ENCODE data around the gene CCSAP.

The CCSAP gene

DNA sequence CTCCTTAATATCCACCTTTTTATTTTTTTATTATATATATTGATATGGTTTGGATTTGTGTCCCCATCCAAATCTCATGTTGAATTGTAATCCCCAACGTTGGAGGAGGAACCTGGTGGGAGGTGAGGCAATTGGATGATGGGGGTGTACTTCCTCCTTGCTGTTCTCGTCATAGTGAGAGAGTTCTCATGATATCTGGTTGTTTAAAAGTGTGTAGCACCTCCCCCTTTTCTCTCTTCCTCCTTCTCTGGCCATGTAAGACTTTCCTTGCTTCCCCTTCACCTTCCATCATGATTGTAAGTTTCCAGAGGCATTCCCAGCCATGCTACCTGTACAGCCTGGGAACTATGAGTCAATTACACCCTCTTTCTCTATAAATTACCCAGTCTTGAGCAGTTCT is 22.7 kb upstream of the CCSAP start:
- in situ Hi-C loops (cut with HindIII; ENCODE audit: low sequenced_read_pairs) = no loop called here

DNA sequence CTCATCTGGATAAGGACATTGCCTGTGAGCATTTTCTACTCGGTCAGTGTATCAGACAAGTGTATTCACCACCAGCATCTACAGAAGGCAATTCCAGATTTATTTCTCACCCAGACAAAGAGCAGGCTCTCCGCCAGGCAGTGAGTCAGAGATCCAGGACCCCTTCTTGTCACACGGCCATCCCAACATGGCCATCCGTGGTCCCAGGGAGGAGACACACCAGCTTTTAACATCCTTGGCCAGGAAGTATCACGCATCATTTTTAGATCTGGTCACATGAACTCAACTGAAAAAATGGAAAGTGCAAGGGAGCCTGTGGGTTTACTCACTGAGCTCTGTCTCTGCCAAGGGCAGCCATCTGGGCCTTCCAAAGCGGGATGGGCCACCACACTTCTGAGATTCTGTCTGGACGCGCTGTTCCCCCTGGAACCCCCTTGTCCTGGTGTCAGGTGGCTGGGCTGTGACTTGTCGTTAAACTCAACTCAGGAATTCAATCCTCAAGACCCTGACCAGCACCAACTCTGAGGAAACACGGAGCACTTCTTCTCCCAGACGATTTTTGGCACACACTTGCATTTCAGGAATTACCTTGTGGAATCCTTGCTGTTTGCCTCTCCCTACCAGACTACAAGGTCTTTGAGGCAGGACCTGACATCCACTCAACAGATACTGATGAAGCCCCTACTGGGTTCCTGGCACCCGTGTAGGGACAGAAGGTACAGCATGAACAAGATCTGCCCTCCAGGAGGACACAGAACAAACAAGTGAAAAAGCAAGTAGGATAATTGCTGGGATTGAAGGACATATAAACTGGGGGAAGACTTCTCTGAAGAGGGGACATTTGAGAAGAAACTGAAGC is 21.6 kb upstream of the CCSAP start:
- in situ Hi-C loops (cut with HindIII; ENCODE audit: low sequenced_read_pairs) = no loop called here

DNA sequence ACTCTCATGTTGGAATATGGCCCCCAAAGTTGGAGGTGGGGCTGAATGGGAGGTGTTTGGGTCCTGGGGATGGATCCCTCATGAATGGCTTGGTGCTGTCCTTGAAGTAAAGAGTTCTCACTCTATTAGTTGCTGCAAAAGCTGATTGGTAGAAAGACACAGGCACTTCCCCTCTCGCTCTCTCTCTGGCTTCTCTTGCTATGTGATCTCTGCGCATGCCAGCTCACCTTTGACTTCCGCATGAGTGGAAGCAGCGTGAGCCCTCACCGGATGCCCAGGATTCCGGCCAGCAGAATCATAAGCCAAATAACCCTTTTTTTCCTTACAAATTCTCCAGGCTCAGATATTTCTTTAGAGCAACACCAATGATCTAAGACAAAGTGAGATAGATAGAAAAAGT is 20.9 kb upstream of the CCSAP start:
- in situ Hi-C loops (cut with HindIII; ENCODE audit: low sequenced_read_pairs) = no loop called here

DNA sequence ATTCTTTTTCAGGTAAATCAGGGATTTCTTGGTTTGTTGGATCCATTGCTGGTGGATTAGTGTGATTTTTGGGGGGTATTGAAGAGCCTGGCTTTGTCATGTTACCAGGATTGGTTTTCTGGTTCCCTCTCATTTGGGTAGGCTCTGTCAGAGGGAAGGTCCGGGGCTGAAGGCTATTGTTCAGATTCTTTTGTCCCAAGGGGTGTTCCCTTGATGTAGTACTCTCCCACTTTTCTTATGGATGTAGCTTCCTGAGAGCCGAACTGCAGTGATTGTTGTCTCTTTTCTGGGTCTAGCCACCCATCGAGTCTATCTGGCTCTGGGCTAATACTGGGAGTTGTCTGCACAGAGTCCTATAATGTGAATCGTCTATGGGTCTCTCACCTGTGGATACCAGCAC is 17.6 kb upstream of the CCSAP start:
- in situ Hi-C loops (cut with HindIII; ENCODE audit: low sequenced_read_pairs) = no loop called here

DNA sequence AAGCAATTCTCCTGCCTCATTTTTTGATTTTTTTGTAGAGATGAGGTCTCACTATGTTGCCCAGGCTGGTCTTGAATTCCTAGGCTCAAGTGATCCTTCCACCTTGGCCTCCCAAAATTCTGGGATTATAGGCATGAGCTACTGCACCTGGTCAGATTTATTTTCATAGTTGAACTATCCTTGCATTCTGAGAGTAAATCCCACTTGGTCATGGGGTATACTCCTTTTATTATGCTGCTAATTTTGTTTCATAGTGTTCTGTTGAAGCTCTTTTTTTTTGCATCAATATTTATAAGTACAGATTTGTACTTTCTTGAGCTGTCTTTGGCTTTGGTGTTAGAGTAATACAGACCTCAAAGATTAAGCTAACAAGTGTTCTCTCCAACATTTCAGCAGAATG is 12.8 kb upstream of the CCSAP start:
- in situ Hi-C loops (cut with HindIII; ENCODE audit: low sequenced_read_pairs) = no loop called here

DNA sequence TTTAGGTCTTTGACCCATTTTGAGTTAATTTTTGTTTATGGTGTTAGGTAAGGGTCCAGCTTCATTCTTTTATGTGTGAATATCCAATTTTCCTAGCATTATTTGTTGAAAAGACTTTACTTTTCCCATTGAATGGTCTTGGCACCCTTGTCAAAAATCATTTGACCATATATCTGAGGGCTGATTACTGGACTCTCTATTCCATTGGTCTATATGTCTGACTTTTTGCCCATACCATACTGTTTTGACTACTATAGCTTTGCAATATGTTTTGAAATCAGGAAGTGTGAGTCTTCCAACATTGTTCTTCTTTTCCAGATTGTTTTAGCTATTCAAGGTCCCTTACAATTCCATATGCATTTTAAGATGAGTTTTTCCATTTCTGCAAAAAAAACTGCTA is 11.4 kb upstream of the CCSAP start:
- in situ Hi-C loops (cut with HindIII; ENCODE audit: low sequenced_read_pairs) = no loop called here

DNA sequence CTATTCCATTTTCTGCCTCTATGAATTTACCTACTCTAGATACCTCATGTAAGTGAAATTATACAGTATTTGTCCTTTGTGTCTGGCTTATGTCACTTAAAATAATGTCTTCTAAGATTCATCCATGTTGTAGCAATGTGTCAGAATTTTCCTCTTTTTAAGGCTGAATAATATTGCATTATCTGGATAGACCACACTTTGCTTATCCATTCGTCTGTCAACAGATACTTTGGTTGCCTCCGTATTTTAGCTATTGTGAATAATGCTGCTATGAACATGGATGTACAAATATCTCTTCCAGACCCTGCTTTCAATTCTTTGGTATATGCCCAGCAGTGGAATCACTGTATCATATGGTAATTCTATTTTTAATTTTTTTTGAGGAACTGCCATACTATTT is 10.1 kb upstream of the CCSAP start:
- in situ Hi-C loops (cut with HindIII; ENCODE audit: low sequenced_read_pairs) = no loop called here

DNA sequence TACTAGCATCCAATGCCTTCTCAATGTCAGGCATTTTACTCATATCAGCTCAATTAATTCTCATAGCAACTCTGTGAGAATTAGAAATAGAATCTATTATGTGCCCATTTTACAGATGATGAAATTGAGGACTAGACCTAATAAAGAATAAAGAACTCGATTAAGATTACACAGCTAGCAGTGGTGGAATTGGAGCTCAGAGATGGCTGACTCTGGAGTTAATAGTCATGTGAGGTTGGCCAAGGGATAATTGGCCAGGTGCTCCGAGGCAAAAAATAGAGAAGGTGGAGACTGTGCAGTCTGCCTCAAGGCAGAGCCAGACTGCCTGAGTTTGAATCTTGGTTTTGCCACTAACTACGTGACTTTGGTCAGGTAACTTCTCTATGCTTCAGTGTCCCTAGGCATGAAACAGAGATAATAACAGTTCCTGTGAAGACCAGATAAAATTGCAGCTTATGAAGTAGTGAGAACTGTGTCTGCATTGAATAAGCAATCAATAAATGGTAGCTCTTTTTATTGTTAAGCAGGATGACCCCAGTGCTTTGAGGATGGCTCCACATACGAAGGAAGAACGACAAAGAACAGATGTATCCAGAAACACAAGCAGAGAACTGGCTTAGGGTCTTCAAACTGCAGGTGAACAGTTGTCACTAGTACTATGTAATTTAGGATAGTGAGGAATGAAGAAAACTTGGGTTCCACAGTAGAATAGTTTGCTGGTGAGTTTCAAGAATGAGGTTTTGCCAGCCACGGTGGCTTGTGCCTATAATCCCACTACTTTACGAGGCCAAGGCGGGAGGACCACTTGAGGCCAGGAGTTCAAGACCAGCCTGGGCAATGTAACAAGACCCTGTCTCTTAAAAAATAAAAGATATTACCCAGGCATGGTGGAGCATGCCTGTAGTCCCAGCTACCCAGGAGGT is 6.9 kb upstream of the CCSAP start:
- in situ Hi-C loops (cut with HindIII; ENCODE audit: low sequenced_read_pairs) = loop anchor here (25.0 kb wide), 1 partner anchor 88 kb away; the partner anchor contains the start of gene ACTA1

DNA sequence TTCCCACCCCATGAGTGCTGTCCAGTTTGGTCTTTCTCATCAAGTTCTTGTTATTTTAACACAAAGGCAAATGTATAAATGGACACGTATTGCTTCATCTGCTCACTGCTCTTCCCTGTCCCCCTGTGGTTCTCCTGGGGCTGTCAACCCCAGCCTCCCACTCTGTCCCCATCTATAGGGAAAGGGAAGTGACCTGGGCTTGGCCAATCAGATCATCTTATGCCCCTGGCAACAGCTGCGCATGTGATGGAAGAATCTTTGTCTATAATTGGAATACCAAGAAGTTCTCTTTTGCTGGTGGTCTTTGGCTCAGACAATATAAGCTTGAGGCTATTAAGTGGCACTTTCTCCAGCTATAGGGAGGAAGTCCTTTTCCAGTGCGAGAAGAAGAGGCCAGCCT is 4.7 kb upstream of the CCSAP start:
- in situ Hi-C loops (cut with HindIII; ENCODE audit: low sequenced_read_pairs) = loop anchor here (25.0 kb wide), 1 partner anchor 90 kb away; the partner anchor contains the start of gene ACTA1

DNA sequence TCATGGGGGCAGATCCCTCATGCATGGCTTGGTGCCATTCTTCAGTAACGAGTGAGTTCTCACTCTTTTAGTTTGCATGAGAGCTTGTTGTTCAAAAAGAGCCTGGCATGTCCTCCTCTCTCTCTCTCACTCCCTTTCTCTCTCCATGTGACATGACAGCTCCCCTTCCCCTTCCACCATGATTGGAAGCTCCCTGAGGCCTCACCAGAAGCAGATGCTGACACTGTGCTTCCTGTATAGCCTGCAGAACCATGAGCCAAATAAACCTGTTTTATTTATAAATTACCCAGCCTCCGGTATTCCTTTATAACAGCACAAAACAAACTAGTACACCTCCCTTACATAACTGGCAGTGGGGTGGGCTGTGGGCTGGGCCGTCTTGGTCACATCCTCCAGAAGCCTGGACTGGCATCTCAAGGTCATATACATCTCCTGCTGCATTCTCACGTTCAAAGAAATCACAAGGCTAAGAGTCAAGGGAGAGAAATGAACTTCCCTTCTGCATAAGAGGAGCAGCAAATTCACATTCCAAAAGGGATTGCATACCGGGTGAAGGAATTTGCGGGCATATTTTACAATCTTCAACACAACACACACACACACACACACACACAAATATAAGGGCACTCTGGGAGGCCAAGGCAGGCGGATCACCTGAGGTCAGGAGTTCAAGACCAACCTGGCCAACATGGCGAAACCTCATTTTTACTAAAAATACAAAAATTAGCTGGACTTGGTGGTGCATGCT is 2.3 kb upstream of the CCSAP start:
- in situ Hi-C loops (cut with HindIII; ENCODE audit: low sequenced_read_pairs) = loop anchor here (25.0 kb wide), 1 partner anchor 92 kb away; the partner anchor contains the start of gene ACTA1

DNA sequence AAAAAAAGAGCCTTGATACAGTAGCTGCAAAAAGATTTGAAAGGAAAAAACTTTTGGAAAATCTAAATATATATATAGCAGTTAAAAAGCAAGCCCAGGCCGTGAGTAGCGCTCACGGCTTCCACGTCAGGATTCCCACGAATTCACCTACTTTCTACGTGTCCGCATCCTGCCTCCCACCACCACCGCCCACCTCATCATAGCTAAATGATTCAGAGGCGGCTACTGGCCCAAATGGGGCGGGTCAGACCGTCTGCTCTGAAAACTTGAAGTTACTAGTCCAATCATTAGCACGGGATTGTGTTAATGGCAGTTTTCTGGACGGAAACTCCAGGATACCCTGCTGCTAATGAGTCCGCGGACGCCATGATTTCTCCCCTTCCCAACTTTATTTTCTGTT is 1.3 kb upstream of the CCSAP start:
- in situ Hi-C loops (cut with HindIII; ENCODE audit: low sequenced_read_pairs) = loop anchor here (25.0 kb wide), 1 partner anchor 93 kb away; the partner anchor contains the start of gene ACTA1

DNA sequence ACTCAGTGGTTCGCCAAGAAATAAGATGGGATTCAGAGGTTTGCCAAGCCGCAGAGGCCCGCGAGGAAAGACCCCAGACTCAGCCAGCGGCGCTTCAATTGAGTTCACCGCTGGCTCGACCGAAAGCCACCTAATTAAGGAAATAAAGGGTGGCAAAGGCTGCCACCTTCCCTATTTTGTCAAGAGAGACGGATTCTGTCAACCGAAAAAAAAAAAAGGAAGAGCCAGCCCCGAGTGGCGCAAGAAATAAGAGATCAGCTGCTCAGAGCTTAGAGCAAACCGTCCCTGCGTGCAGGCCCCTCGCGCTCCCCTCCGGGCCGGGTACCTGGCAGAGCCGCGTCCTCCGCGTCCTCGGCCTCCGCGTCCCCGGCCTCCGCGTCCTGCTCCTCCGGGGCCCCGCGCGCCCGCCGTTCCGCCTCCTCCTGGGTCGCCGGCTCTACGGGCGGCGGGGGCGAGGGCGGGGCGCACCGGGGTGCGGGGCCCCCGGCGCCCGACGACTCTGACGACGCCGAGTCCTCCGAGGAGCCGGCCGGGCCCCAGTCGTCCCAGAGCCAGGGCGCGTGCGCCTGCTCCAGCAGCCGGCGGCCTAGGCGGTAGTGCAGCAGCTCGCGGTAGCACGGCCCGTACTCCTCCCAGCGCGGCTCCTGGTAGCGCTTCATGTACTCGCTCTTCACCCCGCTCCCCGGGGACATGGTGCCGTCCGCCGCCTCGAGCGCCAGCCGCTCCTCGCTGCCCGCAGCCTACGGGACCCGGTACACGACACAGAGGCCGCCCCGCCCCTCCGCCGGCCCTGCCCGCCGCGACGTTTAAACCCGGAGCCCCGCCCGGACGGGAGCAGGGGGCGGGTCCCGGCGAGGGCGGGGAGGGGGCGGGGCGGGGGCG is 832 bp downstream of the CCSAP start:
- in situ Hi-C loops (cut with HindIII; ENCODE audit: low sequenced_read_pairs) = loop anchor here (25.0 kb wide), 1 partner anchor 95 kb away; the partner anchor contains the start of gene ACTA1

DNA sequence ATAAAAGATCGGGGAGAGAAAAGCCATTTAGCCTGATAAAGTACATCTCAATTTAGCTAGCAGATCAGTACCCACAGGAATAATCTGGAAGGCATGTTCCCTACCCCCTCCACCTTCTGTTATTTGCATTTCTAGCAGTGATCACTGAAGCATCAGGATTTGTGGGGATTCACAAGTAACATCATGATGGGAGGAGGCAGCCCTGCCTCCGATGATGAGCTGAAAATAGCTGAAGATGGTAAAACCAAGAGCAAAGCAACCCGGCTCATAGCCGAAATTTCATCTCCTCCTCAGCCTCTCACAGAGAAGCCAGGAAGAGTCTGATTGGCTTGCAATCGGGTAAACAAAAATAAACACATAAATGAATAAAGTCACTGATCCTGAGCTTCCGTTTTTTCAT is 2.4 kb downstream of the CCSAP start:
- in situ Hi-C loops (cut with HindIII; ENCODE audit: low sequenced_read_pairs) = loop anchor here (25.0 kb wide), 1 partner anchor 97 kb away; the partner anchor contains the start of gene ACTA1

DNA sequence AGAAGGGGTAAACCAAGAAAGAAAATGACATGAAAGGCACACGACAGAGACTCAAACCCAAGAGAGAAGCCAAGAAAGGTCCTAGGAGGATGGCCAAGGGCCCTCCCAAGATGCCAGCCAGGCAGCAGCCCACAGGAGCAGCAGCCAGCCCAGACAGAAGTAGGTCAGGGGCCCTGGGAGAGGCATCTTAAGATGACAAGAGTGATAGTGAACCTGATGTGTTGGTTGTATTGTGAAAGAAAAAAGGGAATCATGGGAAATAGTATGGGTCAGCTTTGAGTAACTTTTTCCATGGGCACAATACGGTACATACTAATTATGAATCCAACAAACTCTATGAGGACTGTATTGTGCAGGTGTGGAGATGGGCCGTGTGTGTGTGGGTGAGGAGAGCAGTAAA is 3.3 kb downstream of the CCSAP start:
- in situ Hi-C loops (cut with HindIII; ENCODE audit: low sequenced_read_pairs) = loop anchor here (25.0 kb wide), 1 partner anchor 98 kb away; the partner anchor contains the start of gene ACTA1

DNA sequence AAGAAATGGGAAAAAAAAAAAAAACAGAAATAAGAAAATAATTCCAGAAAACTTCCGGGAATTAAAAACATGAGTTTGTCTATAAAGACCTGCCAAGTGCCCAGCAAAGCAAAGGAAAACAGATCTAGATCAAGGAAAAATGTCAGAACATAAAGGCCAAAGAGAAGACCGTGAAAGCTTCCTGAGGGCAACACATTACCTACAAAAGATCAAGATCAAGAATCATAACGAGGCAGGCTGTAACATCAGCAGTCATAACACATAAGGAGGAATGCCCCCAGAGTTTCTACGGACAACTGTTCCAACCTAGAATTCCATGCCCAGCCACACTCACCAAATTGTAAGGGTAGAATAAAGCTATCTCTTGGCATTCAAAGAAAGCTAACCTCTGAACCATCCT is 3.8 kb downstream of the CCSAP start:
- in situ Hi-C loops (cut with HindIII; ENCODE audit: low sequenced_read_pairs) = loop anchor here (25.0 kb wide), 1 partner anchor 98 kb away; the partner anchor contains the start of gene ACTA1

DNA sequence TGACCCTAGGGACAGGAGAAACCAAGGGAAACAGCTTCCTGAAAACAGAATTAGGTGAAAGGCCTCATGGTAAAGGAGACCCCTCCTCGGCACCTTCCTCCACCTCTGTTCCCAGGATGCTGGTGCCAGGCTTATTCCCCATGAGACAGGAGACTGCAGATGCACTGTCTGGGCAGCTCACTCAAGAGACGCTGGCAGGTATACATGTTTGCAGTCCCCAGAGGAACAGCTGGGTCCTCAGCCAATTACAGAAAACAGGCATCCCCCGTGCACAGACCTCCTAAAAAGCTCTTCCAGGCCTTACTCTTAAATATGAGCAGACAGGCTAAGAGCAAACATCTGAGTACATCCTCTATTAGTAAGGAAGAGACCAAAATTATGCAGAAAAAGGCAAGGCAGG is 6.5 kb downstream of the CCSAP start:
- in situ Hi-C loops (cut with HindIII; ENCODE audit: low sequenced_read_pairs) = loop anchor here (25.0 kb wide), 1 partner anchor 101 kb away; the partner anchor contains the start of gene ACTA1

DNA sequence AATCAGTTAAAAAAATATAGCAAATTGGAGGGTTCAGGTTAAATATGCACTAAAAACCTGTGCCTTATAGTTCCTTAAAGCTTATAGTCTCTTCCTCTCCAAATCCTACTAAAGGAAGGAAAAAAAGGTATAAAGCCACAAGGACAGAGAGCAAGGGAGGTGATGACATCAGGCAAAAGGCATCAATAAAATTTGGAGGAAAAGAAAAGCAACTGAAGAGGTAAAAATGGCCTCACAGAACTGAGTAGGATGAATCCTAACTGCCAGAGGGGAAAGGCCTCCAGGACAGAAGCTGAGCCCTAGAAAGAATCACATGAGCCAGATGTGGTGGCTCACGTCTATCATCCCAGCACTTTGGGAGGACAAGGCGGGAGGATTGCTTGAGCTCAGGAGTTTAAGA is 8.1 kb downstream of the CCSAP start:
- in situ Hi-C loops (cut with HindIII; ENCODE audit: low sequenced_read_pairs) = loop anchor here (25.0 kb wide), 1 partner anchor 103 kb away; the partner anchor contains the start of gene ACTA1

DNA sequence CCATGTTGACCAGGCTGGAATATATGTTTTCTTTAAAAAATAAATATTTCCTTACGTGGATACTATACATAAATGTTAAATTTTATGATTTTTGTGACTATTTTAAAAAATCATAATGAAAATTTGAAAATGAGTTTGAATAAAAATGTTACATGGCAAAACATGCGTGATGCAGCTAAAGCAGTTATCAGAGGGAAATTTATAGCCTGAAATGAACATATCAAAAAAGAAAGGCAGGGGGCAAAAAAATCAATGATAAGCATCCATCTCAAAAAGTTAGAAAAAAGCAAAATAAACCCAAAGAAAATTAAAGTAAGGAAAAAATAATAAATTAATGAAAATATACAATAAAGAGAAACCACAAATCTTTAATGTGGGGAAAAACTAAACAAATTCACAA is 8.6 kb downstream of the CCSAP start:
- in situ Hi-C loops (cut with HindIII; ENCODE audit: low sequenced_read_pairs) = loop anchor here (25.0 kb wide), 1 partner anchor 103 kb away; the partner anchor contains the start of gene ACTA1

All from DLD1 (cell line).